Stimulated activated CD8-positive, alpha-beta memory T cell treated with anti-CD3 and anti-CD28 coated beads, Interleukin-12 subunit alpha, Interleukin-12 subunit beta, amount 100 ng/mL, for 4 hours (primary cell): ENCODE results near the gene BTG2.
A peak's percentile ranks its signal among the peaks of the same experiment; 100 is the strongest.

Source experiments
- DNase-seq: peaks from one replicate; pipeline ENCODE4 v3.0.0-alpha.2; 2020; ENCODE audit warnings: low read depth

Gene BTG2

GRCh38 chr1:203317429-203318228 is 12.3 kb downstream of the BTG2 start:
- DNase-seq = no peak

GRCh38 chr1:203318229-203318517 is 12.9 kb downstream of the BTG2 start:
- no peak for DNase-seq

DNA sequence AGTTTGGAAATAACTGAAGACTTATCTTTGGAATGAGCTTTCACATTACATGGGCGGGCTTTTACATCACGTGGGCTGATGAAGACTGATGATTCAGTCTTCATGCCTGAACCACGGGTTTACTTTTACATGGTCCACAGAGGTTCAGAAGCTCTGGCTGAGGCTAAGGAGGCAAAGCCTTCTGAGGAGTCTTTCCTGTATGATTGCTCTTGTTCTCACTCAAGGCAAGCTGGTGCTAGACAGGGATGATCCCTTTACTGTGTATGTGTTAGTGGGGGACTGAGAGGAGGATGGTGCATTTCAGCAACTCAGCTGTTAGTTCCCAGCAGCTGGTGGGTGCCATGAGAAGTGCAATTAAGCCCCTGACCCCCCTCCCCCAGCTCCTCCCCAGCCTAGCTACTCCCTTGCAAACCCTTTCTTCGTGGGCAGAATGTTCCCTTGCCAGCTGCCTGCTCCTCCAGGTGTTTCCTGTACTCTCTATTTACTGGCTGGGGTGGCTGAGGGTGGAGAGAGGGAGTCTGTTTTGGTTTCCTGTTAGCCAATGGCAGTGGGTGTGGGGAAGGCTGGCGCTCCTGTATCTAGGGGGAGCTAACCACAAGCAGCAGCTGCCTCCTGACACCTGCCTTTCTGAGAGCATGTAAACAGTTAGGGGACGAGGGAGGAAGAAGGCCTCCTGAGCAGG is 15.4 kb downstream of the BTG2 start:
- no peak for DNase-seq

- no peak for DNase-seq
Measured at GRCh38 chr1:203321273-203322052, 16.1 kb downstream of the BTG2 start.

DNA sequence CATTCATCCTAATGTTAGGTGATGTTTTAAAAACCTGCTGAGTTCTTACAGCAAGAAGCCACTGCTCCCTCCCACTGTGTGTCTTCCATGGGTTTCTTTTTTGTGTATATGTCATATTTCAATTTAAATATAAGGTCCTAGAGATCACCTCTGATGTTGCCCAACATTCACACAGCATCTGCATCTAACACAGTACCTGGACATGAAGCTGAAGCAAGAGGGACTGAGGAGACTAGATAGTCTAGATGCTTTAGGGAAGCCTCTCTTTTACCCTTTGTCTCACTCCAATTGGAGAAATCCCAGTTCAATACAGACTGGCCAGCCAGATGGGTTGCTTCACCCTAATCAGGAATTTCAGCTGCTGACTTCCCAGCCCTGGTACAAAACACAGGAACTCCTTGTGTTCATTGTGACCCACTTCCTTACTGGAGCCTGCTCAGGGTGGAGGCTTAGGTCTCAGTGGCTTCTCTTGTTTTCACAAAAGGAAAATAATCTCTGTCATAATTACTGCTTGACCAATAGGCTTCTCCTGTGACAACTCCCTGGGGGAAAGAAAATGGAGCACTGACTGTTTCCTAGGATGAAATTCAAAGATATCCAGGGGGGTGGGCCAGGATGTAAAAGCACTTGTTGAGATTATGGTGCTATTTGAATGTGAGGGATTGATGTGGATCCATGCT is 17.3 kb downstream of the BTG2 start:
- no peak for DNase-seq

- DNase-seq = no peak
Measured at GRCh38 chr1:203323587-203323986, 18.3 kb downstream of the BTG2 start.

DNA sequence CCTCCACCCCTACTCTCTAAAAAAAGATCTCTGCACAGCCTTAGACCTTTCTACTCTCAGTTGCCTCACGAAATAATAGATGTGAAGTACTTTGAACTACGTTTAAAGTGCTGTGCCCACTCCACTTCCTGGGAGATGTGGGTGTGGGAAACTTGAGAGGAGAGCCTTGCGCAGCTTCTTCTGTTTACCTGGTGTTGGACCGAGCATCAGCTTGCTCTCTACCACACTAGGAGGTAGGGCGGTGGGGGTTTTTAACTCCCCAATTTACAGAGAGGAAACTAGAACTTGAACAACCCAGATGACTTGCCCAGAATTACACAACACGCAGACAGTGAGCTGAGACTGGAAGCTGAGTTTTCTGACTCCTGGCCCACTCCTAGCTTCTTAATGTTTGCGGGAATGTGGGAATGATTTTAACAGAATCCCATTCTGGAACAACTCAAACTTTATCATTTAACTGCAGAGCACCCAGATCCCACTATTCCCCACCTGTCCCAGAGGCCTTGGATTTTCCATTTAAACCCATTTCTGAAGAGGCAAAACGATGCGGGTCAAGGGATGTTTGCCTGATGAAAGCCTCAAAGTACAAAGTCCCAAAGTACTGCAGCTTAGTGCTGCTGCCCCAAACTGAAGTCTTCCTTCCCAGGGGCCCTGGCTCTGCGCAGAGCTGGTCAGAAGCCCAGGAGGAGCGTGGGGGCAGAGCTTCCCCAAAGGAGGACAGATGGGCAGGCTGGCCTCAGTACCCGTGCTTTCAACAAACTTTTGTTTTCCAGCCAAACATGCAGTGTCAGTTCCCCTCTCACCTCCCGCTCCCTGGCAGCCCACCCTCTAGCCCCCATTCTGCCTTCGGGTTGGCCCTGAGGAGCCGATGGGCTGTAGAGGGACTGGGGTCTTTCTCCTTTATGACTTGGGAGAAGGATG is 19.0 kb downstream of the BTG2 start:
- no peak for DNase-seq

- peak; percentile 37 for DNase-seq
Measured at GRCh38 chr1:203325026-203325417, 19.7 kb downstream of the BTG2 start.

GRCh38 chr1:203325418-203326091 is 20.2 kb downstream of the BTG2 start:
- DNase-seq = no peak

DNA sequence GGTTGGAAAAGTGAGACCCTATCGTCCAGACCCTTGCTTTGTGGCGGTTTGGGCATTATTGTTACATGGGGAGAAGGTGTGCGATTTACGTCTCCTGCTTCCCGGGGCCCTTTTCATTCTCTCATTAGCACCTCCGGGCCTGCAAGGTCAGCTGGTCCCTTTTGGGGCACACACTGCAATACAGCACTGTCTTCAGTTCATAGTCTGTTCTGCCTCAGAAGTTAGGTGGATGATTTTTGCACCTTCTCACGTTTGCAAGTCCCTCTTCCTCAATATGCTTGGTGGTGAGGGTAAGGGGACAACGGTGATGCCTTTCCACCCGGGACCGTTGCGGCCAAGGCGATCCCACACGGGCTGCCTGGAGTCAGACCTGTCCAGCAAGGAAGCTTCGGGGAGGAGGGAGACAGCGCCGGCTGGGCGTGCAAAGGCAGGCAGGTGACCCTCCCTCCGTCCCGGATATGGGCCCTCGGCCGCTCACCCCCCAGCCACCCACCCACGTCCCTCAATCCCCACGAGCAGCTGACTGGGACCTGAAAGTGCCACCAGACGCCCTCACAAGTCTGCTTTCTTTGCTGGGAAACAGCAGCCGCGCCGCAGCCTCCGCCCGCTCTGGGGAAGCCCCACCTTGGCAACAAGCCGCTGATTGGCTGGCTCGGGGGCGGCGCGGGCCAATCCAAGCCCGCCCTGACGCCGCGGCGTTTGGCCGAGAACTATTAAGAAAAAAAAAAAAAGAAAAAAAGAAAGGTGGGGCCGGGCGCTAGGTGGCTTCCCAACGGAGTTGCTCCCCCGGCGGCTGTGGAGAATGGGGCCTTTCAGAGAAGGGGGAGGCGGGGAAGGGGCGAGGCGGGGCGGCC is 21.7 kb downstream of the BTG2 start:
- DNase-seq = peak; percentile 90

DNA sequence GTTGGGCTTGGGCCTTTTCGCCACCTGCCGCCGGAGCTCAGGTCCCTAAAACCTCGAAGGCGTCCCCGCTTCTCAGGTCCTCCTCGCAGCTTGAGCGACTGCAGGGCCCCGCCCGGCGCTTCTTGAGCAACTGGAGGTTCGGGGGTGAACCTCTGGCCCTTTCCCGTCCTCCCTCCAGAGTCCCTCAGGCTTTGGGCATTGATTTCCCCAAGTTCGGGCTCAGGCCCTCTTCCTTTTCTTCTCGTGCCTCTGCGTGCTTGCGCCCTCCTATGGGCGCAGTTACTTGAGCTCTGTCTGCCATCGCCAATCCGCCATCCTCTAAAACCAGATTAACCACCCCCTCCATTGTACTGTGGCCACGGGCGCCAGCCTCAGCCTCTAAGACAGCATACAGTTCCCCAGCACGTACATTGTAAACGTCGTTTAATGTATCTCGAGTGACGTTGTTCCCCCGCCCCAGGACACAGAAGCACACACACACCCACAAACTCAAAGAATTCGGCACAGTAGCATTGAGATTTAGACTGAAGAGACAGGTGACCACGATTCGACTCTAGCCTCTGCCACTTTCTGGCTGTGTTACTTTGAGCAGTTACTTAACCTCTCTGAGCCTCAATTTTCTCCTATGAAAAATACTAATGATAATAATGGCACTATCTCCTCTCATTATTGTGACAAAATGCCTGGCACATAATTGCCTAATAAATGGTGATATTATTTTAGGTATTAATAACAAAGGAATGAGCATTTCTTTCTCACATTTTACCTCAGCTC is 22.6 kb downstream of the BTG2 start:
- peak; percentile 48 for DNase-seq

DNA sequence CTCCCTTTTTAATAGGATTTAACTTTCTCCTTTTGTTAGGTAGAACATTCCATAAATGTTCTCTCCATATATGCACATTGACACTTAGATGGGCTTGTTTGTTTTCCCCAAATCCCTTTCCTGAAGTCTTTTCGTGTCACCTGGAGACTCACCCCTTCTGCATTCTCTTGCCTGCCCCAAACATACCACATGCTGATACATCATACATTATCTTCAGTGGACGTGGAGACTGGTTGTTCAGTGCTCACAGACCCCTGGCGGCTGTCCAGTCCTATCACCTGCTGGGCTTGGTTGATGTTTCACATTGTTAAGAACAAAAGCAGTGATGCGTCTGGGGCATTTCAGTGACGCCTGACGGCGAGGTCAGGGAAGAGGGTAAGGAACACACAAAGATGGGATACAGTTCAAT is 23.4 kb downstream of the BTG2 start:
- DNase-seq = no peak

DNA sequence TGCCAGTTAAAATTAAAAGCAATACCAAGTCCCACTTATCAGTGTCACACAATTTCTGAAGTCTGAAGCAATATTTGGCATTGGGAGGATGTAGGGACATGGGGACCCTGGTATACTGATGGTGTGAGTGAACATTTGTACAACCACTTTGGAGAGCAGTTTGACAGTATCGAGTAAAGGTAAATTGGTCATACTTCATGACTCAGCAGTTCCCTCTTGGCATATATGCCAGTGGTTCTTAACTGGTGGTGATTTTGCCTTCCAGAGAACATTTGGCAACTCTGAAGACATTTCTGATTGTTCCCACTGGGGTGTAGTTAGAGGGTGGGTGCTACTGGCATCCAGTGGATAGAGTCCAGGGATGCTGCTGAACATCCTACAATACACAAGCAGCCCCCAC is 25.9 kb downstream of the BTG2 start:
- no peak for DNase-seq

DNA sequence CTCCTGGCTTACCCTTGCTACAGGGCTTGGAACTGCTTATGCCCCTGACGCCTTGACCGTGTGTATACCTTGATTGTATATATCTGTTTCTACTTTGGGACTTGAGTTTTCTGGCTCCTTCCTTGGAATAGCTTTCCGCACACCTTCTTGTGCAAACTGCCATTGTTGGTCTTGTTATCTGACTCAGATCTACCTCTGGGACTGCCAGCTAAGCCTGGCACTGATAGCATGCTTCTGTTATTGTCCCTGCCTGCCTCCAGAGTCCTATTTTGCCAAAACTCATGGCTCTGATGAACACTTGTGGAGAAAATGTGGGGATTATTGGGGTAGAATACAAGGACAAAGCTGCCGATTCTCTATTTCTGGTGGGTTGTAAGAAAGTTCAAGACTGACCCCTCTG is 30.2 kb downstream of the BTG2 start:
- DNase-seq = no peak

DNA sequence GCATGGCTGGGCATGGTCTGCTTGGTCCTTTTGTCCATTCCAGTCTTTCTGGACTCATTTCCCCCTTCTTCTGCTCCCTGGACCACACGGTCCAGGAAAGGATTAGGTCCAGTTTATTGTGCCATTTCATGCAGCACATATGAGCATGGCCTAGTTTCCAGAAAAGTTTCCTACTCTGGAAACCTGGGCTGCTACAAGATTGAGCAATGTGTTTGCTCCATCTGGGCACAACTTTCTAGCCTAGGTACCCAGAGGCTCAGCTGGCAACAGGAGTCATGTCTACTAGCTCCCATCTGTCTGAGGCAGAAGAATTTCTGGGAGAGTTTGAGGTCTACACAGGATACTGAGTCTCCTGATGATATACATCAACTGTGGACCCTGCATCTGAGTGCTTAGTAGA is 30.8 kb downstream of the BTG2 start:
- no peak for DNase-seq

GRCh38 chr1:203338335-203339036 is 33.2 kb downstream of the BTG2 start:
- DNase-seq = no peak

- DNase-seq = no peak
Measured at GRCh38 chr1:203340112-203340790, 34.9 kb downstream of the BTG2 start.
